Stimulated activated naive CD4-positive, alpha-beta T cell treated with Interleukin-2 at 50 U/mL for 16 hours (primary cell): ENCODE measurements around the gene OSR1.
A peak's percentile ranks its signal among the peaks of the same experiment; 100 is the strongest.

Source experiments
- DNase-seq: peaks from one replicate; lab custom pipeline; 2025; lab: John Stamatoyannopoulos, UW

Gene OSR1

DNA sequence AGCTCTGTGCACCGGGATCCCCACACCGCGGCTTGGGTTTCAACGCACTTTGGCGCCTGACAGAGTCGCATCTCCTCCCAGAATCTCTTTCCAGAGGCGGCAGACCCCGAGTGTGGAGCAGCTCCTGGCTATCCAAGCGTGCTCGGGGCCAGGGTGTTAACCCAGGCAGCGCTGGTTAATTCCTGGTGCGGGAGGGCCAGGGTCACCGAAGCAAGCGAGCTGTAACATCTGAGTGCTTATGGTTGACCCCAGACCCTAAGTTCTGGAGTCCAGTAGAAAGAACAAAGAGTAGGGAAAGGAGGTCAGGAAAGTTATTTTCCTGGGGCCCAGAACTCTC lies 566 bp upstream of the OSR1 start:
- DNase-seq = no peak

DNA sequence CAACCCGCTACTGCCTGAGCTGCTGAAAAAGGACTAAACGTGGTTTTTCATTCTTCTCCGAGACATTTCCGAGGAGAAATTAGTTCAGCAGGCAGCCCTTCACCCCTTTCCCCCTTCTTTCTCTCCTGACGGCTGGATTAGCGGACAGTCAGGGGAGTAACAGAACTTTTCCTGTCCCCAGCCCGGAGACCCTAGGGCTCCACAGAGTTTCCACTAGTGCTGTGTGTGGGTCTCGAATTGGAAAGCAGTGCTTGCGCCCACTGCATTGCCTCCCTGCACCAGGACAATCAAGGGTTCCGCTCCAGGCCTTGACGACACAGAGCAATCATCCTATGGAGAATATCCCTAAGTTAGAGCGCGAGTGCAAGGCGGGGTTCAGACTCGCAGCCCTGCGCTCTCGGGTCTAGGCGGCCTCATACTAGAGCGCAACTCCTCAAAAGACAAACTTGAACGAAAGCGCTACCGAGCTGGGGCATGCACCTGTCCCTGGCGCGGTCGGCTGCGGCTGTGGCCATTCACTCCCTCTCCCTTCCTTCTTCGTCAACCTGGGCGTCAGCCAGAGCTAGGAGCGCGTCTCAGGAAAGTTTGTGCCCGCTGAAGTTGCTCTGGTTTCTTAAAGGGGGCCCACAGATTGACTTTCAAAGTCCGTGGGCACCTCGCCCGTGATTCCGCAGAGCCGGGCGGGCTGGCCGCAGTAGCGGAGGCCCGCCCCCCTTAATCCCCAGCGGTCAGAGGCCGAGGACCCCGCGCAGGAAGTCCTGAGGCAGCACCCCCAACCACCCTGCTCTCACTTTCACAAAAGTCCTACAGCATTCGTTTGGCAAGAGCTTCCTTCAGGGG lies 801 bp downstream of the OSR1 start:
- DNase-seq = no peak

DNA sequence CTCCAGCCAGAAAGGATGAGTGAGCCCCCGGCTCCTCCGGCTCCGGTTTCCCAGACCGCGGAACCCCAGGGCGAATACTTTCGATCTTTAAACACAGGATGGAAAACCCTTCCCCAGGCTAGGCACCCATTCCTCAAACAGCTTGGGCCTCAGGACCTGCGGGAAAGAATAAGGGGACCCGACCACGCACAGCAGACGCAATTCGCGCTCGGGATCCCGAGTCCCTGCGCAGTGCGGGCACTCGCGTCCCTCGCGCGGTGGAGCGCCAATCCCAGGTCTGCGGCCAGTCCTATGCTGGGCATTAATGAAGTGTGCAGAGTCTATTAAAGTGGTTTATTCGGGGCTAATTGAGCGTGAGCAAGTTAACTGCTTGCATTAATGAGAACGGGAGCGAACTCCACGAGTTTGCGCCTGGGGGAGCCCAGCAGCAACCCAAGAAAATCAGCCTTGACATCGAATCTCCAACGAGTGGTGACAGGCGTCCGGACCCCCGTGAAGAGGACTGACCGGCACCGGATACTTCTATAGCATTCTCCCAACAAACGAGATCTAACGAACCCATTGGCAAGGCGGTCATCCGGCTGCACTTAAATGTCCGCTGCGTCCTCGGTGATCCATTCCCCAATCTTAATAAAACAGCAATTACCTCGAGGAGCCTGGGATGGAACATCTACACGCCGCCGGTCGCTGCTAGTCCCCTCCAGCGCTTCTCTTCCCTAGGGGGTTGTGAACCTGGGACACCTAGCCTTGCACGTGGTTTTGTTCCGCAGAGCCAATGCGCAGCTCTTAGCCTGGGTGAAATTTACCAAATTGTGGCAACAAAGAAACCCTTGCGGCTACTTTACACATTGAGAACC lies 1.6 kb downstream of the OSR1 start:
- no peak for DNase-seq

DNA sequence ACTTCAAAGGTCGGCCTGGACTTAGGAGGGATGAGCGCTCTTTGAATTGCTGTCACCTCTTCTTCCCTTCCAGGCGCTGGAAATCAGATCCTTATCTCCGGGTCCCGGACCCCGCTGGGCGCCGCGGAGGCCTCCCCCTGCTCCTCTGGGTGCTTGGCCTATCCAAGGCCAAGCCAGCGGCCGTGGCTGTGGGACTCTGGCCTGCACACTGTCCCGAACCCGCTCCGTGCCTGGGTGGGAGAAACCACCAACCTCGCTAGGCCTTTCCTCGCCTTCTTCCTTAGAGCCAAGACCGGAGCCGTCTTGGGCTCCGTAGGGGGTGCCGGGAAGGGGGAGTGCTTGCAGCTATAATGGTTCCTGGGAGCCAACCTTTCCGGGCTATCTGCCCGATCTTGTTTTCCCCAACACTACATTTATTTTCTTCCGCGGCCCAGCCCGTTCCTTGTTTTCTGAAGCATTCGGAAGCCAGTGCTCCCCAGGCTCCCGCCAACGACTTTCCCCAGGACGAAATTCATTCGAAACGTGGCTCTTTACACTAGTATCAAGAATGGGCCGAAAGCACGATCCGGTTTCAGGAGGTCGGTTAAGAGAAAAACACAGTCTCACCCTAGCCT lies 2.4 kb downstream of the OSR1 start:
- no peak for DNase-seq

DNA sequence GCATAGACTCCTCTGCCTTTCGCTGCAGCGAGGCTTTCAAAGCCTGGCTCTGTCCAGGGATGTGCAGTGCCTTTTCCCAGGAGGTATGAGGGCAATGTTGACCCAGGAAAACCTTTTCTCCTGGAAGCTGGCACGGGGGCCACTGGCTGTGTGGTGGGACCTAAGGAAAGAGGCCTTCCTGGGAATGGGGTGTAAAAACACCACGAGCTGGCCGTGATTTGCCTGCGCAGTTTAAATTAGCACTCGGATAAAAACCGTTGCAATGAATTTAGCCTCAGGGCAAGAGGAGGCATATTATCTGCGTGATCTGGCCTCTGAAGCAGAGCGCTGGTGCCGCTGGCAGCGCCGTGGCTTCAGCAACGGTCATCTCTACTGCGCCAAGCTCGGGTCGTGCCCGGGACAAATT lies 3.0 kb downstream of the OSR1 start:
- DNase-seq = no peak

DNA sequence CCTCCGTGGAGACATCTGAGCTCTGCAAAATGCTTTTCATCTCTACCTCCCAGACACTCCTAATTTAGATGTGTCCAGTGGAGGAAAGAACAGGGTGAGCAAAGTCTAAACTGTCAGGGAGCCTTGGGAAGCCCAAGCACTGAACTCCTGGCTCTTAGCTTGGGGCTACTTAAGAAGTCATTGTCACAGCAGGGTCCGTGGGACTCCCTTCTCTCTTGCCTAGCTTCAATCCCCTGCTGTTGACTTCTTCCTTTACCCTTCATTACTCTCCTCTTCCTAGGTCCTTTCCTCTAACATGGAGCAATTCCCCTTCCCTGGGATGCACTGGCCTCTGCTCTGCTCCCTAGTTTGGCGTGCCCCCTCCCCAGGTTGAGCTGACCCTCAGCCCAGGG lies 3.4 kb downstream of the OSR1 start:
- no peak for DNase-seq

DNA sequence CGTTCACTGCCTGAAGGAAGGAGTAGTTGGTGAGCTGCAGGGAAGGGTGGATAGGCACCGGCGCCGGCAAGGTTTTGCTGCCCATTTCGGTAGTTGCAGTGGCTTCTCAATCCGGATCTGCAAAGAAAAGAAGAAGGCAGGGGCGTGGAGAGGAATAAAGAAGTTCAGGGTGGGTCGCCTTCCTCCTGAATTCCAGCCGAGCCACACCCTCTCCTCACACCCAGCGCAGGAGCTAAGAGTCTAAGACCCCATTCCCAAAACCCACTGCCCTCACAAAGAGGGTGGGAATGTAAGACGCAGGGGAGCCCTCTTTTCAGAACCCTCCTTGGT lies 4.7 kb downstream of the OSR1 start:
- no peak for DNase-seq

DNA sequence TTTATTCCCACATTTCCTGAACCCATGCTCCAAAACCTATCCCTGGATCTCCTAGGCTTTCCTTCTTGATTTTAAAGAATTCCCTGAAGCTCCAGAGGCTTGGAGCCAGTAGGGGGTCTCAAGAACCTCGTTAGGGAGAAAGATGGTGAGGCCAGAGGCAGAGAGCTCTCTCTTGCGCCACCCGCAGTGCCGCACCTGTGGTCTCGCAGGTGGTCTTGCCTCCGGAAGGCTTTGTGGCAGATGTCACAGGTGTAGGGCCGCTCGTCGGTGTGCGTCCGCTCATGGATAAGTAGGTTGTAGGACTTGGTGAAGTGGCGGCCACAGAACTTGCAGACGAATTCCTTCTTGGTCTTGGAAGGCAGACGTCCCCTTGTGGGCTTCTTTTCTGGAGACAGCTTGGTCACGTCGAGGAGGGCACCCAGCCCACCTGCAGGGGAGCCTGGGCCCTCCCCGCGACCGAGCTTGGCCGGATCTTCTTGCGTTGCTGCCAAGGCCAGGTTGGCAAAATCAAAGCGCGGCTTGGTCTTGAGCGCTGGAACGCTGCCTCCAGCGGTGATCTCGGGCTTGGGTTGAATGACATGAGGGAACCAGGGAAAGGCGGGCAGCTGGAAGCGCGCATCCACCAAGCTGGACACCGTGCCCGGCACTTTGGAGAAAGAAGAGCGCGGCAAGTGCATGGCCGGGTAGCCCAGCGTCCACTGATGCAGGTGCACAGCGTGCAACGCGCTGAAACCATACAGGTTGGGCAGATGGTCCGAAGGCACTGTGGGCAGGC lies 5.3 kb downstream of the OSR1 start:
- DNase-seq = no peak

DNA sequence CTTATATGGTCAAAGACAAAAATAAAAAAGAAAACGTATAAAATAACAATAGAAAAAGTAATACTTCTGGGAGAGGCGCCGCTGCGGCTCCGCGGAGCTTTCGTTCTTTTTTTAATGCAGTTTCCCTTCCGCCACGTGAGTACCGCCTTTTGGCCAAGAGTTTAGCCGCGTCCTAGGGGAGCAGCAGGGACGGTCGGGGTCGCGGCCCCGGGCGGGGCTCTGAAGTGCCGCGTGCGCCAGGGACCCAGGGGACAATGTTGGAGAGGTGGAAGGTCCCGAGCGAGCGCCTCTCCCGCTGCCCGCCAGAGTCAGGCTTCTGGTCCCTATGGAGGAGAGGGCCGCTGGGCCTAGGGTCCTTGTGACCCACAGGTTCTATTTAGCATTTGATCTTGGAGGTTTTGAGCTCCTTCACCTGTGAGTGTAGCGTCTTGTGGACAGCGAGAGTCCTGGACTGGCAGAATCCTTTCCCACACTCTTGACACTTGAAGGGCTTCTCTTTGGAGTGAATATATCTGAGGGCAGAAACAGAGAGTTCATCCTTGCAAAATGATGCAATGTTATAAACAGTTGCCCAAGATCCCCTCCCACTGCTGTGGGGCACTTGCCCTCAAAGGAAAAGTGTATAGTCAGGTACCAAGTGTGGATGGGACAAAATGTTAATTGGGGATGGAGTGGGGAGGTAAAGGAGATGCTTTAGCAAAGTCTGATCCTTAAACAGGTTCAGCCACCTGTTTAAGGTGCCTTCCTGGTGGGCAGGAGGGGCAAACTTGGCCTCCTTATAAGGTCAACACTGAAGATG lies 6.3 kb downstream of the OSR1 start:
- no peak for DNase-seq

DNA sequence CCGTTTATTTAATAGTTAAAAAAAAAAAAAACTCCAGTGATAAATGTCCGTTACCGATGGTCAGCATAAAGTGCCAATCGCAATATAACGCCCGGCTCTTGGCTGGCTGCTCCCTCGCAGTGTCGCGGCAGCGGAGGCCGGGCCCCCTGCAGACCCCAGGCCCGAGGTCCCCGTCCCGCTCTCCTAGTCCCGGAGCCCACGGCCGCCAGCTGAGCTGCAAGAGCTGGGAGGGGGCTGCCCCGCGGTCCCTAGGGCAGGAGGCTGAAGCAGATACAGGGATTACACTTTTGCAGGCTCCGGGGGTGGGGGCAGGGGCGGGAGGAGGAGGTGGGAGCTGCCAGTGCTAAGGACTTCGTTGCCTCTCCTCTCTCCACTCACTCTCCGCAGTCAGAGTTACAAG lies 6.9 kb downstream of the OSR1 start:
- no peak for DNase-seq

DNA sequence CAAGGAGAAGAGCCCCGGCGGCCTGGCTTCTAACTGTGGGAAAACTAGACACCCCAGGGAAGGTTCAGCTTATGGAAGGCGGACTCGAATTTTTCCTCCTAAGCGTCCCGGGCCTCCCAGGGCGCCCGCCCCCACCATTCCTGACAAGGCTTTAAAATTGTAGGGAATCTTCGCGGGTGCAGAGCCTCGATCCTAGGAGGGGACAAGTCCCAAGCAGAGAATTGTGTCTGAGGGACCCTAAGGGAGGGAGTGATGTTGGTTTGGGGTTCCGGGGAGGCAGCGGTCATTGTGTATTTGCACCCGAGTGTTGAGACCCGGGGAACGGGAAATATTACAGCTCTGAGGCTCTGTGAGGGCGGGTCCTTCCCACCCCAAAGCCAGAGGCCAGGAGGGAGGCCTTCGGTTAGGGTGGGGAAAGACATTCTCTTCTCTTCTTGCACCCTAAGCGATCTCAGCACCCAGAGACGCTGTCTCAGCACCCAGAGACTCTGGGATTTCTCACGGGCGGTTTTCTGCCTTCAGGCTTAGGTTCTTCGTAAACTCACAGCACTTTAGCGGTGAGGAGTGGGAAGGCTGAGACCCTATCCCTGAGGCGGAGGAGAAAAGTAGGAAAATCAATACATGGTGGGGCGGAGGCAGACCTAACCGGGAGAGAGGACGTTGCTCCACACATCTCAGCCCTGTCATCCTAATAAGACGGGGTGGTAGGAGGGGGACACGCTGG lies 7.6 kb downstream of the OSR1 start:
- DNase-seq = no peak

DNA sequence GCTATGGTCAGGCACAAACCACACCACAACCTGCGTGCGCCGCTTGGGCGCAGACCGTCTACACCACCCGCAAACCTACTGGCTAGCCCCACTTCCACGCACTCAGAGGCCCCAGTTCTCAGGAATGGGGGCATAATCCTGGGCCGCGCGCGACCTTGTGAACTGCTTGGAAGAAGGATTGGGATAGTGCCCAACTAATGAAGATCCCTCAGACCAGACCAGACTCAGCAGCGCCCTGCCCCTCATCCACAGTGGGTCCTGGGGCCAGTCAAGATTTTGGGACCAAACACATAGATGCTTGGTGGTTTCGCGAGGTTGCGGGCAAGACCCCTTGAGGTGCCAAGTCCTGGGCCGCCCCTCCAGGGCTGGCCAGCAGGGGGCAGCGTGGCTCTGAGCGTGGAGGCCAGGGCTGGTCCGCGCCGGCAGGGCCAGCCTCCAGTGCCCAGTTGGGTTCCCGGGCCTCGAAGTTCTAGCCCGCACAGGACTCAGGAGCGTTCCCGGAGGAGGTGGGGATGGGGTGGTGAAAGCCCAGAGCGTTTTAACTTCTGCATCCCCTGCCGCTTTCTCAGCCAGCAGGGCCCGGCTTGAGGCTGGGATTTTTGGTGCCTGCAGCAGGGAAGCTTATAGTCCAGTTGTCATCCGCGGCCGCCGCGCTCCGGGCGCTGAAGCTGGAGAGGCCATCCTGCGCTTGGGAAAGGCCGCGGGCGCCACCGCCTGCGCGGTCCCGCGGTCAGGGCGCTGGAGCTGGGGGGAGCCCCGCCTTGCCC lies 8.3 kb downstream of the OSR1 start:
- DNase-seq = peak; percentile 41

DNA sequence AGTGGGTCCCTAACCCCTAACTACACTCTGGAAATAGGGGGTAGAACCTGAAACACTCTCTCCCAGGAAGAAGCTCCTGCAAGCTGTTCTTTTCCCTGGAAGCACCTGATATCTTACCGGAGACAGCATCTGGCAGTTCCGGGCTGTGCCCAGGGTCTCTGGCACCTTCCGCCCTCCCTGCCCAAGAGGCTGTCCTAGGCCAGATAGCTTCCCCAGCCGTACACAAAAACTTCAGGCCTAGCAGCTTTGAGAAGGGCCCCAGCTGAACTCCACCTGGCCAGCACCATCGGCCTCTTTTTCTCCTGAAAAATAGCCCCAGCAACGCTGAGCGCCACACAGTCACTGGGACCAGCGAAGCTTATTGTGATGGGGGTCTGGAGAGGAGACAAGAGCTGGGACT lies 9.7 kb downstream of the OSR1 start:
- no peak for DNase-seq

DNA sequence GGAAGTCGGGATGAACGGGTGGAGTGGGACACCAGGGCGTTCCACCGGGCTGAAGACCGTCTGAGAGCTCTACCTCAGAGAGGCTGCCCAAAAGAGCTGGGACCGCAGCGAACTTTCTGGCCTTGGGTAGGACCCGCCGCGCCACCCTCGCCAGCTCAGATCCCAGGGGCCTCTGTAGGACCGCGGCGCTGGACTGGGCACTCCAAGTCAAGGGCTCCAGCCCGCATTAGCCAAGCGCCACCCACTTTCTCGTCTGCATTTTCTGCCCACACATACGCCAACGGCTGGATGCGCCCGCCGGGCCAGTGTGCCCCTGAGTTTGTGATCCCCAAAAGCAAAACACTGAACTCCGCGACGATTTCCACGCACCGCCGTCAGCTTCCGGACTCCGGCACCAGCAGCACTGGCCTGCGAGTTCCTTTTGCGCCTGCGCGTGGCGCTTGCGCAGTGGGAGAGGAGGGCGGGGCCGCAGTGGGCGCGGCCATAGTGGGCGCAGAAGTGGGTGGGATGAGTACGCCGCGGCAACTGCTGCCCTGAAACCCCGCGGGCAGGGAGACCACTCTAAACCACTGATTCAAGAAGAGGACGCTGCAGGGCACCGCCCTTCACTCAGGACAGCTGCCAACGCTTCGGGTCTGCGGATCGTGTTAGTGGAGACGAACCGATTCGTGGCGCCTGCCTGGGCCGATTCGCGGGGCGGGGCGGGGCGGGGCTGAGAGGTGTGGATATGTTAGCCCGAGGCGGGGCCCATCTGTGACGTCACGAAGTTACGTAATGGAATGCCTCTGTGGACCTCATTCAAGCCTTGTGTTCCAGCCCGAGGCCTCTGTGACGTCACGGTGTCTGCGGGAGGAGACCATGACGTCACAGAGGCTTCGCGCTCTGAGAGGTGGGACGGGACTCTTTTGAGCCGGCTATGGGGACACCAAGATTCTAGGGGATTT lies 10.5 kb downstream of the OSR1 start:
- peak; percentile 86 for DNase-seq

DNA sequence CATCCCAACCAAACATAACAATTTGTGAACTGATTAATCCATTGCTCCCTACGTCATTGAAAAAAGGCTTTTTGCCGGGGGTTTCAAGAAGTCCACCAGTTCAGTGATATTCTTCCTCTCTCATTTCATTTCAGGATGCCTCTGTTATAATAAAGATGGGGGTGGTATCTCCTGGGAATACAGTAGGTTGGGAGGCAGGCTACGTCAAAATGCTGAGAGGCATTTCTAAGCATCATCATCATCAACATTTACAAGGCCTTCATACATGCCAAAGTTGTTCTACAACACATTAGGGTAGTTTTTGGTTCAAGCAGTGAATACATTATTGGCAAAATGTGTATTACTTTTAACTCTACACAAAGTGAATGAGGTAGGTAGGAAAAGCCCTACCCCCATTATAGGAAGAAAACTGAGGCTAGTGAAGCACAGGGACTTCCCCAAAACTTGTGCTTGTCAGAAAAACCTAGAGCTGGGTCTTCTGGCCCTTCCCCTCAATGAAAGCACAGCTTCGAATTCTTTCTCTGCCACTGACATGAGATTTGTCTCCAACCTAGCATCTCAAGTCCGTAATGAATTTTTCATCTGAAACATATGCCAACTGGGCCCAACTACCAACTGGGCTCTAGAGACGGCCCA lies 11.3 kb downstream of the OSR1 start:
- DNase-seq = no peak

DNA sequence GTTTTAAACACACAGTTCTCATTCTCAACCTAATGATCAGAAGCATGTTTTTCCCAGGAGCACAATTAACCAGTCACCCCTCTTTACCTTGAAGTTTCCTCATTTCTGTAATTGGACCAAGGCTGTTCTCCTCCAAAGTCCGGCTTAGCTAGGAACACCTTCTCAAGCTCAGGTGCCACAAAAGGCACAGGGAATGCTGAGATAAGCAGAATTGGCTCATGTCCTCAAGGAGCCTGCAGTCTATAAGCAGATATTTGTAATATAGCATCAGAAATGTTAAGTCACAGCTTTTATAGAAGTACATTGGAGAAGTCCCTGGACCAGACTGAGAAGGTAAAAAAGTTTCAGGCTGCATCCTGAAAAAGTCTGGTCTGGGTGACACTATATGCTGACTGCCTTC lies 20.7 kb downstream of the OSR1 start:
- DNase-seq = no peak

DNA sequence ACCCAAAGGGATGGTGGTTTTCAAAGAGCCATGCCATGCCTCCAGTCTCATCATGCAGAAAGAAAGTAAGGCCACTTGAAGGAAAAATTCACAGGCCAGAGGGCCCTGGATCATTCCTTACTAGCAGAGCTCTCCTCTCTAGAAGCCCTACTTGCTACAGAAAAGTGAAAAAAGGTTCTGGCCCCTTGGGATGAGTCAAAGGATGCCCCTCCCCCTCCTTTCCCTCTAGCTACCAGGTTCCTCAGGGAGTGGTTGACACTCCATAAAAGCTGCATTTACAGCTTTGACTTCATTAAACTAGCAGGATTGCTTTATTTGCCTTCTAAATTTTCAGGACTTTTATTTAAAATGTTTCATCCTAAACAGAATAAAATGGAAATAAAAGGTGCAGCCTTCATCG lies 21.2 kb downstream of the OSR1 start:
- DNase-seq = no peak

DNA sequence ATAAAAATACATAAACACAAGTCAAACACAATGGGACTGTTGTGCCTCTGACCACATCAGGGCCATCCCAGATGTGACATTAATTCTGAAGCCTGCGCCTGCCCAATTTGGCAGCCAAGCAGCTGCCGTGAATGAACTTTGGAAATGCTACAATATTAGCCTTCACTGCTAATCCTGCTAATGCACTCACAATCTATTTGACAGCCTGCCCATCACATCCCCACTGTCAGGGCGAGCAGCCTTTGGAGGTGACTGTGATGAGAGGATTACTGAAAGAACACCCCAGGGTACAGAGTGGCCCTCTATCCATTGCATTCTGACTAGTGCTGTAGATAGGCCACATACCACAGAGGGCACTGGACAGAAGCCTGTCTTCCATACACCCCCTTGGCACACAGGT lies 21.6 kb downstream of the OSR1 start:
- no peak for DNase-seq

DNA sequence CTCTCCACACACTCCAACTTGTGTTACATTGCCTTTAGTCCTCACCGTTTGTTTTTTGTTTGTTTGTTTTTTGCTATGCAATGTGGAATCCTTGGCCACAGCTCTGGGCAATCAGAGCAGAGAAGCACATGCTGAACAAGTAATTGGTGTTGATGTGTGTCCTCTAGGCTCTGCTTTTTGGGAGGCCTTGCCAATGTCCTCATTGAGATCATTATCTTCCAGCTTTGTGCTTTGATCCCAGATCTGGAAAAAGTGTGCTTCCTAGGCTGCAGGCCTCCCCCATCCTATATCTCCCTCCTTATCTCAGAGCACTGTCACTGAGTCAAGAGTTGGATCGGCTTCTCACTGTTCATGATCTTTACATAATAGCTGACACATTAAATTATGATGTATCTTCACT lies 25.9 kb downstream of the OSR1 start:
- no peak for DNase-seq
